Measurements from ENCODE around the gene MRPL50. TPM values are rescaled to one million over a fixed set of nuclear protein-coding genes. Genes with fewer than 3 reads are reported as not detected.

The MRPL50 gene
- total and polyA plus RNA-seq, 9 of the 15 experiments (the other 6 are each of a cell fraction or from before 2014, with no cell fraction given) = 17.5 to 107 (median 37.4) TPM

DNA sequence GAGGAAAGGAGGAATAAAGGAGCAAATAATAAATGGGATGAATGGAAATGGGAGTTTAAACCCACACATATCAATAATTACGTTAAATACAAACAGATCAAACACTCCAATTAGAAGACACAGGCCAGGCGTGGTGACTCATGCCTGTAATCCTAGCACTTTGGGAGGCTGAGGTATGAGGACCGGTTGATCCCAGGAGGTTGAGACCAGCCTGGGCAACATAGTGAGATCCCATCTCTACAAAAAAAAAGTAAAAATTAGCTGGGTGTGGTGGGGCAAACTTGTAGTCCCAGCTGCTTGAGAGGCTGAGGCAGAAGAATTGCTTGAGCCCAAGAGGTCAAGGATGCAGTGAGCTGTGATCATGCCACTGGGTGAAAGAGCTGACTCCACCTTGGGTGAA is 17.3 kb downstream of the MRPL50 start:
- intact Hi-C loops (cut with micrococcal nuclease) (no loop called here), in situ Hi-C loops (cut with MboI) (no loop called here)
- no peak overlapping the region for H3K27ac ChIP-seq (ENCODE audit: extremely low read depth, low read depth, low read length)
- TF ChIP-seq ZNF121 (CRISPR knock-in tag; conservative IDR thresholded peaks at IDR 0.05) (peak; percentile 79), ZNF324 (CRISPR knock-in tag; IDR thresholded peaks at IDR 0.05) (no peak)
- H3K4me1 ChIP-seq (replicated peaks in 1 of 2; ENCODE audit: control insufficient read depth in 2 of 2, insufficient read depth in 2 of 2, low read length in 2 of 2) = peaks cover 3% of the 10 kb centered on the region in 2 experiments; a peak in 1 of 5 replicates
- WGBS (ENCODE audit: insufficient coverage, low coverage, missing lambda C conversion rate) = 80% methylated on average over 3 of the region's 3 CpGs
- H3K9ac ChIP-seq (ENCODE audit: insufficient read depth in 1 of 2, low read depth in 2 of 2, low read length in 2 of 2) = no peak overlapping the region
- no peaks in the 10 kb centered on the region for H4K20me1 ChIP-seq (replicated peaks; ENCODE audit: control insufficient read depth, insufficient read depth, low read length)
- no peak overlapping the region for H3K4me3 ChIP-seq
- ATAC-seq (no peak), FAIRE-seq (no peak), DNase-seq (ENCODE audit: extremely low read depth in 1 of 4, low spot score in 3 of 4) (no peak)
- H3K4me2 ChIP-seq (ENCODE audit: insufficient read depth, low read length) = no peak overlapping the region
- H2AFZ ChIP-seq (ENCODE audit: low read depth, low read length) = no peak overlapping the region
- CTCF ChIA-PET (ENCODE audit: low intra/inter-chr PET ratio) = no interaction called here
- POLR2A ChIA-PET = interaction anchor here (1.1 to 2.2 kb wide), 2 partner anchors 8 to 10 kb away, joined by 4 to 8 read pairs; no protein-coding TSS in a partner anchor
- no peaks in the 10 kb centered on the region for H3K79me2 ChIP-seq (ENCODE audit: control insufficient read depth, insufficient read depth, low read length)
- H3K9me3 ChIP-seq (replicated peaks; ENCODE audit: control insufficient read depth, insufficient read depth, low read depth, low read length) = peaks cover 6% of the 10 kb centered on the region
- no peaks in the 10 kb centered on the region for H3K9me1 ChIP-seq (ENCODE audit: control insufficient read depth, insufficient read depth, low read length)
- BruUV-seq (replicated peaks) = no TSS peak
- H3K36me3 ChIP-seq (ENCODE audit: control insufficient read depth, insufficient read depth, low read length) = no peaks in the 10 kb centered on the region
- H3K27me3 ChIP-seq (ENCODE audit: control insufficient read depth in 2 of 2, insufficient read depth in 2 of 2, low read length in 2 of 2) = no peaks in the 10 kb centered on the region

GRCh38 chr9:101380295-101380694 is 18.1 kb downstream of the MRPL50 start:
- H3K4me1 ChIP-seq (replicated peaks in 1 of 2; ENCODE audit: control insufficient read depth in 2 of 2, insufficient read depth in 2 of 2, low read length in 2 of 2) = peaks cover 3% of the 10 kb centered on the region in 2 experiments; a peak in 1 of 5 replicates
- in situ Hi-C loops (cut with MboI) (no loop called here), intact Hi-C loops (cut with micrococcal nuclease) (no loop called here)
- CTCF ChIA-PET (ENCODE audit: low intra/inter-chr PET ratio) = no interaction called here
- no peak overlapping the region for H3K4me3 ChIP-seq
- H3K27me3 ChIP-seq (ENCODE audit: control insufficient read depth in 2 of 2, insufficient read depth in 2 of 2, low read length in 2 of 2) = no peaks in the 10 kb centered on the region
- DNase-seq (ENCODE audit: extremely low read depth in 1 of 4, low spot score in 3 of 4) (no peak), ATAC-seq (no peak), FAIRE-seq (peak; percentile 26)
- H2AFZ ChIP-seq (ENCODE audit: low read depth, low read length) = no peak overlapping the region
- H3K79me2 ChIP-seq (ENCODE audit: control insufficient read depth, insufficient read depth, low read length) = no peaks in the 10 kb centered on the region
- no peaks in the 10 kb centered on the region for H3K9me1 ChIP-seq (ENCODE audit: control insufficient read depth, insufficient read depth, low read length)
- POLR2A ChIA-PET = interaction anchor here (0.6 to 2.2 kb wide), 3 partner anchors 9 to 44 kb away, joined by 3 to 8 read pairs (median 4); no protein-coding TSS in a partner anchor
- no peak overlapping the region for H3K4me2 ChIP-seq (ENCODE audit: insufficient read depth, low read length)
- H4K20me1 ChIP-seq (replicated peaks; ENCODE audit: control insufficient read depth, insufficient read depth, low read length) = no peaks in the 10 kb centered on the region
- peaks cover 3% of the 10 kb centered on the region for H3K9me3 ChIP-seq (replicated peaks; ENCODE audit: control insufficient read depth, insufficient read depth, low read depth, low read length)
- H3K36me3 ChIP-seq (ENCODE audit: control insufficient read depth, insufficient read depth, low read length) = no peaks in the 10 kb centered on the region
- no peak overlapping the region for H3K27ac ChIP-seq (ENCODE audit: extremely low read depth, low read depth, low read length)
- no TSS peak for BruUV-seq (replicated peaks)
- no peak overlapping the region for H3K9ac ChIP-seq (ENCODE audit: insufficient read depth in 1 of 2, low read depth in 2 of 2, low read length in 2 of 2)
- TF ChIP-seq, protein P1, sequence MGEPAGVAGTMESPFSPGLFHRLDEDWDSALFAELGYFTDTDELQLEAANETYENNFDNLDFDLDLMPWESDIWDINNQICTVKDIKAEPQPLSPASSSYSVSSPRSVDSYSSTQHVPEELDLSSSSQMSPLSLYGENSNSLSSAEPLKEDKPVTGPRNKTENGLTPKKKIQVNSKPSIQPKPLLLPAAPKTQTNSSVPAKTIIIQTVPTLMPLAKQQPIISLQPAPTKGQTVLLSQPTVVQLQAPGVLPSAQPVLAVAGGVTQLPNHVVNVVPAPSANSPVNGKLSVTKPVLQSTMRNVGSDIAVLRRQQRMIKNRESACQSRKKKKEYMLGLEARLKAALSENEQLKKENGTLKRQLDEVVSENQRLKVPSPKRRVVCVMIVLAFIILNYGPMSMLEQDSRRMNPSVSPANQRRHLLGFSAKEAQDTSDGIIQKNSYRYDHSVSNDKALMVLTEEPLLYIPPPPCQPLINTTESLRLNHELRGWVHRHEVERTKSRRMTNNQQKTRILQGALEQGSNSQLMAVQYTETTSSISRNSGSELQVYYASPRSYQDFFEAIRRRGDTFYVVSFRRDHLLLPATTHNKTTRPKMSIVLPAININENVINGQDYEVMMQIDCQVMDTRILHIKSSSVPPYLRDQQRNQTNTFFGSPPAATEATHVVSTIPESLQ (CRISPR knock-in tag; IDR thresholded peaks at IDR 0.05) = no peak
- no peak for TF ChIP-seq SPI1 (IDR thresholded peaks at IDR 0.05; ENCODE audit: borderline replicate concordance, low read depth, low read length)
- no peak for TF ChIP-seq GTF2E2 (tag; IDR thresholded peaks at IDR 0.05)
- TF ChIP-seq RBM39 (optimal IDR thresholded peaks at IDR 0.05; ENCODE audit: low read depth, low read length) = no peak
- no peak for TF ChIP-seq NFYB (IDR thresholded peaks at IDR 0.05; ENCODE audit: extremely low read depth, insufficient read length)
- TF ChIP-seq ZNF766 (CRISPR knock-in tag; conservative IDR thresholded peaks at IDR 0.05) = no peak
- no peak for TF ChIP-seq ZBTB17 (CRISPR knock-in tag; IDR thresholded peaks at IDR 0.05)
- TF ChIP-seq FIP1L1 (IDR thresholded peaks at IDR 0.05; ENCODE audit: low read depth, low read length, poor library complexity, severe bottlenecking) = no peak
- TF ChIP-seq CREB1 (IDR thresholded peaks at IDR 0.05) = no peak
- TF ChIP-seq CREB1 (CRISPR knock-in tag; IDR thresholded peaks at IDR 0.05) = no peak
- TF ChIP-seq, protein P2, sequence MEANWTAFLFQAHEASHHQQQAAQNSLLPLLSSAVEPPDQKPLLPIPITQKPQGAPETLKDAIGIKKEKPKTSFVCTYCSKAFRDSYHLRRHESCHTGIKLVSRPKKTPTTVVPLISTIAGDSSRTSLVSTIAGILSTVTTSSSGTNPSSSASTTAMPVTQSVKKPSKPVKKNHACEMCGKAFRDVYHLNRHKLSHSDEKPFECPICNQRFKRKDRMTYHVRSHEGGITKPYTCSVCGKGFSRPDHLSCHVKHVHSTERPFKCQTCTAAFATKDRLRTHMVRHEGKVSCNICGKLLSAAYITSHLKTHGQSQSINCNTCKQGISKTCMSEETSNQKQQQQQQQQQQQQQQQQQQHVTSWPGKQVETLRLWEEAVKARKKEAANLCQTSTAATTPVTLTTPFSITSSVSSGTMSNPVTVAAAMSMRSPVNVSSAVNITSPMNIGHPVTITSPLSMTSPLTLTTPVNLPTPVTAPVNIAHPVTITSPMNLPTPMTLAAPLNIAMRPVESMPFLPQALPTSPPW (CRISPR knock-in tag; IDR thresholded peaks at IDR 0.05) = no peak
- TF ChIP-seq ZNF311 (CRISPR knock-in tag; IDR thresholded peaks at IDR 0.05) = no peak
- TF ChIP-seq FOXA1 (IDR thresholded peaks at IDR 0.05; ENCODE audit: borderline replicate concordance) = no peak

Data from K562 (cell line).